ENCODE results near the gene BRPF1.
A peak's percentile ranks its signal among the peaks of the same experiment; 100 is the strongest.
"Not testable (repeated sequence)": the region's sequence is repeated elsewhere in the genome, so short reads cannot be mapped to it uniquely, and the experiment has no call there.

Gene BRPF1

GRCh38 chr3:9757427-9757826, 25.9 kb downstream of the BRPF1 start:
- ATAC-seq (ENCODE audit: low read depth), result no peak
- Mint-ChIP-seq H3K9me3 (no peaks in the 10 kb centered on the region), H3K4me3 (no peak overlapping the region), H3K27ac (no peak overlapping the region), H3K27me3 (no peaks in the 10 kb centered on the region), H3K4me1 (peaks cover 8% of the 10 kb centered on the region), H3K36me3 (peaks cover 26% of the 10 kb centered on the region)
- no peak for DNase-seq (ENCODE audit: low spot score in 2 of 2)

GRCh38 chr3:9760779-9761505, 29.4 kb downstream of the BRPF1 start:
- no peak for DNase-seq (ENCODE audit: low spot score in 2 of 2)
- no peak overlapping the region for H3K4me3 Mint-ChIP-seq
- no peak for ATAC-seq (ENCODE audit: low read depth)
- H3K36me3 Mint-ChIP-seq, result peaks cover 24% of the 10 kb centered on the region
- H3K9me3 Mint-ChIP-seq, result no peaks in the 10 kb centered on the region
- no peaks in the 10 kb centered on the region for H3K27me3 Mint-ChIP-seq
- H3K27ac Mint-ChIP-seq, result no peak overlapping the region
- no peaks in the 10 kb centered on the region for H3K4me1 Mint-ChIP-seq

GRCh38 chr3:9761919-9762318, 30.4 kb downstream of the BRPF1 start:
- ATAC-seq (ENCODE audit: low read depth) (no peak), DNase-seq (ENCODE audit: low spot score in 2 of 2) (no peak)
- H3K36me3 Mint-ChIP-seq, result peaks cover 17% of the 10 kb centered on the region
- no peaks in the 10 kb centered on the region for H3K9me3 Mint-ChIP-seq
- H3K27ac Mint-ChIP-seq, result no peak overlapping the region
- H3K4me3 Mint-ChIP-seq, result no peak overlapping the region
- peaks cover 3% of the 10 kb centered on the region for H3K4me1 Mint-ChIP-seq
- no peaks in the 10 kb centered on the region for H3K27me3 Mint-ChIP-seq

GRCh38 chr3:9762871-9763270, 31.3 kb downstream of the BRPF1 start:
- peaks cover 14% of the 10 kb centered on the region for H3K36me3 Mint-ChIP-seq
- no peak overlapping the region for H3K27ac Mint-ChIP-seq
- ATAC-seq (ENCODE audit: low read depth), result no peak
- H3K9me3 Mint-ChIP-seq, result no peaks in the 10 kb centered on the region
- H3K4me3 Mint-ChIP-seq, result no peak overlapping the region
- no peak for DNase-seq (ENCODE audit: low spot score in 2 of 2)
- H3K27me3 Mint-ChIP-seq, result no peaks in the 10 kb centered on the region
- peaks cover 4% of the 10 kb centered on the region for H3K4me1 Mint-ChIP-seq

GRCh38 chr3:9765865-9766264, 34.3 kb downstream of the BRPF1 start:
- Mint-ChIP-seq H3K36me3 (peaks cover 2% of the 10 kb centered on the region), H3K9me3 (no peaks in the 10 kb centered on the region), H3K27ac (no peak overlapping the region)

GRCh38 chr3:9767418-9767817, 35.9 kb downstream of the BRPF1 start:
- ATAC-seq (ENCODE audit: low read depth) (no peak), DNase-seq (ENCODE audit: low spot score in 2 of 2) (no peak)
- no peak overlapping the region for H3K4me3 Mint-ChIP-seq
- H3K27ac Mint-ChIP-seq, result no peak overlapping the region
- no peaks in the 10 kb centered on the region for H3K9me3 Mint-ChIP-seq
- H3K27me3 Mint-ChIP-seq, result peaks cover 9% of the 10 kb centered on the region
- H3K36me3 Mint-ChIP-seq, result peaks cover 2% of the 10 kb centered on the region
- H3K4me1 Mint-ChIP-seq, result peaks cover 16% of the 10 kb centered on the region

More at GRCh38 chr3:9765865-9766264, 34.3 kb downstream of the BRPF1 start:
- peaks cover 9% of the 10 kb centered on the region for H3K27me3 Mint-ChIP-seq
- ATAC-seq (ENCODE audit: low read depth), result no peak
- no peak overlapping the region for H3K4me3 Mint-ChIP-seq
- H3K4me1 Mint-ChIP-seq, result peaks cover 16% of the 10 kb centered on the region
- DNase-seq (ENCODE audit: low spot score in 2 of 2), result no peak

- peaks cover 16% of the 10 kb centered on the region for H3K4me1 Mint-ChIP-seq
- H3K36me3 Mint-ChIP-seq, result no peaks in the 10 kb centered on the region
- no peak overlapping the region for H3K27ac Mint-ChIP-seq
Observed at GRCh38 chr3:9768141-9768775, 36.7 kb downstream of the BRPF1 start.

GRCh38 chr3:9769012-9769411, 37.5 kb downstream of the BRPF1 start:
- H3K36me3 Mint-ChIP-seq, result no peaks in the 10 kb centered on the region
- peak overlapping the region; percentile 60 for H3K4me3 Mint-ChIP-seq
- no peaks in the 10 kb centered on the region for H3K9me3 Mint-ChIP-seq
- H3K27ac Mint-ChIP-seq, result no peak overlapping the region
- peaks cover 9% of the 10 kb centered on the region for H3K27me3 Mint-ChIP-seq
- DNase-seq (ENCODE audit: low spot score in 2 of 2), result no peak
- ATAC-seq (ENCODE audit: low read depth), result no peak
- H3K4me1 Mint-ChIP-seq, result peaks cover 16% of the 10 kb centered on the region

More at GRCh38 chr3:9768141-9768775, 36.7 kb downstream of the BRPF1 start:
- Mint-ChIP-seq H3K4me3 (no peak overlapping the region), H3K9me3 (no peaks in the 10 kb centered on the region), H3K27me3 (peaks cover 9% of the 10 kb centered on the region)
- ATAC-seq (ENCODE audit: low read depth) (no peak), DNase-seq (ENCODE audit: low spot score in 2 of 2) (no peak)

- Mint-ChIP-seq H3K27ac (no peak within 1 kb of the TSS), H3K4me1 (peaks cover 16% of the 10 kb centered on the region), H3K4me3 (peak within 1 kb of the TSS; percentile 60), H3K9me3 (no peaks in the 10 kb centered on the region), H3K27me3 (peaks cover 9% of the 10 kb centered on the region), H3K36me3 (no peaks in the 10 kb centered on the region)
- DNase-seq (ENCODE audit: low spot score in 2 of 2), result no peak
- ATAC-seq (ENCODE audit: low read depth), result peak; percentile 89
Observed at GRCh38 chr3:9769426-9770275, 38.1 kb downstream of the BRPF1 start, which contains the start of gene CAMK1. CAMK1 (minus strand) TSS chr3:9769947; CDS start chr3:9767749, 2,198 bp downstream.

- ATAC-seq (ENCODE audit: low read depth), result no peak
- H3K4me3 Mint-ChIP-seq, result peak overlapping the region; percentile 55
- no peaks in the 10 kb centered on the region for H3K9me3 Mint-ChIP-seq
- H3K4me1 Mint-ChIP-seq, result peaks cover 16% of the 10 kb centered on the region
- no peaks in the 10 kb centered on the region for H3K36me3 Mint-ChIP-seq
- no peak for DNase-seq (ENCODE audit: low spot score in 2 of 2)
- H3K27ac Mint-ChIP-seq, result no peak overlapping the region
- peaks cover 9% of the 10 kb centered on the region for H3K27me3 Mint-ChIP-seq
Observed at GRCh38 chr3:9770276-9770812, 38.8 kb downstream of the BRPF1 start.

- ATAC-seq (ENCODE audit: low read depth); H3K9me3 Mint-ChIP-seq; H3K27ac Mint-ChIP-seq; H3K27me3 Mint-ChIP-seq; H3K36me3 Mint-ChIP-seq; DNase-seq (ENCODE audit: low spot score in 2 of 2): not testable (repeated sequence)
- Mint-ChIP-seq H3K4me3 (peak overlapping the region; percentile 31), H3K4me1 (peaks cover 18% of the 10 kb centered on the region)
Observed at GRCh38 chr3:9771007-9771406, 39.5 kb downstream of the BRPF1 start.

- no peak for ATAC-seq (ENCODE audit: low read depth)
- H3K4me1 Mint-ChIP-seq, result peaks cover 36% of the 10 kb centered on the region
- H3K9me3 Mint-ChIP-seq, result no peaks in the 10 kb centered on the region
- H3K27ac Mint-ChIP-seq, result no peak overlapping the region
- H3K4me3 Mint-ChIP-seq, result no peak overlapping the region
- DNase-seq (ENCODE audit: low spot score in 2 of 2), result no peak
- no peaks in the 10 kb centered on the region for H3K27me3 Mint-ChIP-seq
- no peaks in the 10 kb centered on the region for H3K36me3 Mint-ChIP-seq
Observed at GRCh38 chr3:9776896-9777693, 45.6 kb downstream of the BRPF1 start.

GRCh38 chr3:9777694-9778021, 46.1 kb downstream of the BRPF1 start:
- Mint-ChIP-seq H3K9me3 (no peaks in the 10 kb centered on the region), H3K4me3 (no peak overlapping the region), H3K4me1 (peaks cover 41% of the 10 kb centered on the region)

More at GRCh38 chr3:9777694-9778021, 46.1 kb downstream of the BRPF1 start:
- ATAC-seq (ENCODE audit: low read depth) (no peak), DNase-seq (ENCODE audit: low spot score in 2 of 2) (no peak)
- no peaks in the 10 kb centered on the region for H3K27me3 Mint-ChIP-seq
- no peaks in the 10 kb centered on the region for H3K36me3 Mint-ChIP-seq
- no peak overlapping the region for H3K27ac Mint-ChIP-seq

All from memory B cell (primary cell).